BJ (cell line): ENCODE results near the gene NMT2. TPM values are rescaled to one million over a fixed set of nuclear protein-coding genes. Genes with fewer than 3 reads are reported as not detected.

ENCODE experiments used
- CTCF ChIA-PET: fragments of 350-600 bp; formaldehyde crosslinking; extraction: SDS; loops from one replicate; lab custom pipeline; 2021; ENCODE audit warnings: antibody characterized with exemption, inconsistent platforms; lab: Yijun Ruan, JAX
- POLR2A ChIA-PET: fragments of 300-600 bp; sonication (Branson Sonifier 250); formaldehyde crosslinking; extraction: SDS; loops from one replicate; lab custom pipeline; 2021; ENCODE audit warnings: antibody characterized with exemption; lab: Charles Lee
- DNase-seq: peaks from one replicate; pipeline ENCODE4 v3.0.0-alpha.2; 2011; ENCODE audit warnings: low read depth
- H3K27me3 ChIP-seq: 2 replicates; pipeline ENCODE4 v1.6.0; 2011; ENCODE audit warnings: low read length; ENCODE audit not compliant: control insufficient read depth, insufficient read depth
- H3K36me3 ChIP-seq: 2 replicates; pipeline ENCODE4 v1.5.1; 2011; ENCODE audit warnings: low read length; ENCODE audit not compliant: control insufficient read depth, insufficient read depth
- H3K4me3 ChIP-seq: 2 replicates; pipeline ENCODE4 v1.5.1; 2011; ENCODE audit warnings: low read depth, mild to moderate bottlenecking, control low read depth, low read length
- polyA plus RNA-seq: library from polyadenylated mRNA; depleted of rRNA; stranded (reverse); fragments of >200 nt; gene quantifications from 2 replicates; pipeline ENCODE4 v1.2.3, GENCODE V29; 2011
- TF ChIP-seq, protein P1 (sequence below): IDR thresholded peaks from 2 replicates; pipeline ENCODE4 v1.5.1; 2011; ENCODE audit warnings: low read depth, mild to moderate bottlenecking, control low read depth, inconsistent platforms, low read length, moderate library complexity; ENCODE audit not compliant: insufficient read depth

NMT2 gene
- polyA plus RNA-seq, 1 experiment = 12.7 TPM

DNA sequence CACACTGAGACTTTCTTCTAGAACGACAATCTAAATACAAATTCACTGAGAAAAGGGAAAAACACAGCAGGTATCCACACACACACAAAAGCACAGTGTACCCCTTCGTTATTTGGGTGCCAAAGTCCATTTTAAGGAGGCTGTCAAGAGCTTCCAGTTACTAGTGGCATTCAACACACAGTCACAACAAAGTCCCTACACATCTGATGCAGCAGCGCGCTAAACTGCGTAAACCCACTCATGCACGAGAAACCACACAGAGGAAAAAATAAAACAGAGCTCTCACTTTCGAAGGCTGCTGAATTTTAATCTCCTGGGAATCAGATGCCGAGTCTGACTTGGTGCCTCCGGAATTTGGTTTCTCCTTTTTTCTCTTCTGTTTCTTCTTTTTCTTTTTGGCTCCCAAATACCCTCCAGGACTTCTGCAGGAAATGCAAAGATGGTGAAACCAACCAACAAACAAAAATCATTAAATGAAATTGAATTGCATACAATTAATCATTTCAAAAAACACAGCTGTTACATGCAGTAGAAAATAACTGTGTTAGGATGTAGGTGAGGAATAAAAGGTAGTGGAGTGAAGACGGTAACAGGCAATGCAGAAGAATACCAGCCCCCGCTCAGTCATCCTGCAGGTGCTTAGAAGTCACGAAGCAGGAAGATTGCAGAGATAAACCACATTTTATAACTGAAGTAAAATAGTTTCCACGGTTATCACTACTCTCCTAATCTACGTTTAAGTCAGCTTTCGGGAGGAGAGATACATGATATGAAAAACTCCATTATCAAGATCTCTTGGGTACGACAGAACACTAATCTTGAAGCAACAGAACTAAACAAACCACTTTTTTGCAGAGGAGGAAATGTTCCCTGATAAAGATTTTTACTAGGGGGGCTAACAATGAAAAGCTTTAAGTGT lies 27.1 kb downstream of the NMT2 start:
- Histone ChIP-seq H3K4me3 (no peak overlapping the region), H3K36me3 (peaks cover 3% of the 10 kb centered on the region), H3K27me3 (no peaks in the 10 kb centered on the region)
- TF ChIP-seq, protein P1, sequence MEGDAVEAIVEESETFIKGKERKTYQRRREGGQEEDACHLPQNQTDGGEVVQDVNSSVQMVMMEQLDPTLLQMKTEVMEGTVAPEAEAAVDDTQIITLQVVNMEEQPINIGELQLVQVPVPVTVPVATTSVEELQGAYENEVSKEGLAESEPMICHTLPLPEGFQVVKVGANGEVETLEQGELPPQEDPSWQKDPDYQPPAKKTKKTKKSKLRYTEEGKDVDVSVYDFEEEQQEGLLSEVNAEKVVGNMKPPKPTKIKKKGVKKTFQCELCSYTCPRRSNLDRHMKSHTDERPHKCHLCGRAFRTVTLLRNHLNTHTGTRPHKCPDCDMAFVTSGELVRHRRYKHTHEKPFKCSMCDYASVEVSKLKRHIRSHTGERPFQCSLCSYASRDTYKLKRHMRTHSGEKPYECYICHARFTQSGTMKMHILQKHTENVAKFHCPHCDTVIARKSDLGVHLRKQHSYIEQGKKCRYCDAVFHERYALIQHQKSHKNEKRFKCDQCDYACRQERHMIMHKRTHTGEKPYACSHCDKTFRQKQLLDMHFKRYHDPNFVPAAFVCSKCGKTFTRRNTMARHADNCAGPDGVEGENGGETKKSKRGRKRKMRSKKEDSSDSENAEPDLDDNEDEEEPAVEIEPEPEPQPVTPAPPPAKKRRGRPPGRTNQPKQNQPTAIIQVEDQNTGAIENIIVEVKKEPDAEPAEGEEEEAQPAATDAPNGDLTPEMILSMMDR = no peak
- CTCF ChIA-PET = interaction anchor here (0.6 kb wide), 2 partner anchors 84 to 104 kb away, joined by 3 to 4 read pairs; no protein-coding TSS in a partner anchor
- no peak for DNase-seq
- POLR2A ChIA-PET = interaction anchor here (0.7 kb wide), 1 partner anchor 59 kb away, joined by 3 read pairs; no protein-coding TSS in a partner anchor

DNA sequence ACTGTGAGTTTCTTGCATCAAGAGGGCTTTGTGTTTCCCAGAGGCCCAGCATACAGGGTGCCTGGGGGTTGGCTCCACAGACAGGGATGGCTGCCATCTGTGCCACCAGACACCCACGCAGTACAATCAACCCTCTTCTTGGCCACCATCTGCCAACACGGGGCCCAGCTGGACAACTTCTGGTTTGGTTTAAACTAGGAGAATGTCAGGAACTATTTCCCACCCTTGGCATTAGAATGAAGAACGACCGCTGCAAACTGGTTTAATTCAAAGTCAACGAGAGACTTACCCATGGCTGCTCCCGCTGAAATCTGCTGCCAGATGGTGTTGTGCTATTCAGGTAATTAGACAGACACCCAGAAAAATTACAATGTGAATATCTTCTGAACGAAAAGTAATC lies 27.8 kb downstream of the NMT2 start:
- Histone ChIP-seq H3K27me3 (no peaks in the 10 kb centered on the region), H3K4me3 (no peak overlapping the region), H3K36me3 (peaks cover 3% of the 10 kb centered on the region)
- ChIA-PET CTCF (no interaction called here), POLR2A (no interaction called here)
- TF ChIP-seq, protein P1 = no peak
- DNase-seq = no peak

DNA sequence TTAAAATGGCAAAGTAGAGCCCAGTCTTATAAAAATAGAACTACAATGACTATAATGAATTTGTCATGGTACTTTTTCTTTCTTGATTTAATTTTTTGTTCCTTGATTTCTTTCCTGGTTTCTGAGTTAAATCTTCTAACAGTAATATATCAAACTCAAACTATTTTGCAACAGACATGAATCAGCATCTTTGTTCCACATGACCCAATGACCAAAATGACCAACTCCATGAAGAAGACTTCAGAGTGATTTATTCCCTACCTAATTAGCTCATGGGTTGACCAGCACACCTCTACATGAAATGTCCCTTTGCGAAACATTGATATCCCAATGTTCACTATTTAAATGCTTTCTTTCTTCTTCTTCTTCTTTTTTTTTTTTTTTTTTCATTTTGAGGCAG lies 30.9 kb downstream of the NMT2 start:
- ChIA-PET POLR2A (no interaction called here), CTCF (interaction anchor here (1.0 kb wide), 1 partner anchor 11 kb away, joined by 4 read pairs; no protein-coding TSS in a partner anchor)
- no peak for DNase-seq
- Histone ChIP-seq H3K4me3 (no peak overlapping the region), H3K27me3 (no peaks in the 10 kb centered on the region), H3K36me3 (peaks cover 18% of the 10 kb centered on the region)
- TF ChIP-seq, protein P1 = no peak

DNA sequence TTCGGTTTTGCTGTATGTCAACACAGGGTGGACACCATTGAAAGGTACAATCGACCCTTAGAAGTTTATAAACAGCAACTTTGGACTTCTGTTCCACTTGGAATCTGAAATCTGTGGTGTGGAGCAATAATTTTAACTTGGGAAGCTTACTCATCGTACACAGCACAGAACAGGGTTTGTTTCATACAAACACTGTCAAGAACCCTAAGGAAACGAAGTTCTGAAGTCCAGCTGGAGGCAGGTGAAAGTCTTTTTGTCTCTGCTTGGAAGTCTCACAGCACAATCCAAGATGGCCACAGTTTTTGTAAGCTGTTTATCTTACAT lies 31.5 kb downstream of the NMT2 start:
- ChIA-PET CTCF (interaction anchor here (1.0 kb wide), 1 partner anchor 11 kb away, joined by 4 read pairs; no protein-coding TSS in a partner anchor), POLR2A (no interaction called here)
- no peak for DNase-seq
- TF ChIP-seq, protein P1 = no peak
- Histone ChIP-seq H3K4me3 (no peak overlapping the region), H3K36me3 (peaks cover 18% of the 10 kb centered on the region), H3K27me3 (no peaks in the 10 kb centered on the region)

DNA sequence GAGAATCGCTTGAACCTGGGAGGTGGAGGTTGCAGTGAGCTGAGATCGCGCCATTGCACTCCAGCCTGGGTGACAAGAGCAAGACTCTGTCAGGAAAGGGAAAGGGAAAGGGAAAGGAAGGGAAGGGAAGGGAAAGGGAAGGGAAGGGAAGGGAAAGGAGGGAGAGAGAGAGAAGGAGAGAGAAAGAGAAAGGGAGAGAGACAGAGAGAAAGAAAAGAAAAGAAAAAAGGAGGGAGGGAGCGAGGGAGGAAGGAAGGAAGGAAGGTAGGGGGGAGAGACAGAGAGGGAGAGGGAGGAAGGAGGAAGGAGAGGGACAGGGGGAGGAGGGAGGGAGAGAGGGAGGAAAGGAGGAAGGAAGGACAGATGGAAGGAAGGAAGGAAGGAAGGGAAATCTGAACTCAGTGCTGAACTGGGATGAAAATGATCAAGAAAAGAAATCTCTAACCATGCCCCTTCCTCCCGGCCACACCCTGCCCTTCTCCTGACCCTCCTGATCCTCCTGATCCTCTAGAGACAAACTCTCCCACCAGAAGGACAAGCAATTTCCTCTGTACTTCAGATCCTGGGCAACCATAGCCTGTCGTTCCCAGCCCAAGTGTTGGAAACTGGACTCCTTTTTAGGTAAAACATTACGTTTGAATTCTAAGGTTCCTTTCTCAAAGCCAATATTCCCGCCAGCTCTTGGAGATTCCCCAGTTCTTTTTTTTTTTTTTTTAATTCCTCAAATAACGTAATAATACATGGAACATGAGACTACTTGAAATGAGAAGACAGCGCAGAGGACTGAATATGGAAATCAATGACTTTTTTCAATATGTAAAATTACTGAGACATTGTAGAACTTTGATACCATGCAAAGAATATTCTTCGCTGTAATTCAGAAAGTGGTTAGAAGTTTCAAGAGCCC lies 32.1 kb downstream of the NMT2 start:
- Histone ChIP-seq H3K4me3 (no peak overlapping the region), H3K36me3 (peaks cover 18% of the 10 kb centered on the region), H3K27me3 (no peaks in the 10 kb centered on the region)
- DNase-seq = no peak
- TF ChIP-seq, protein P1 = no peak
- POLR2A ChIA-PET = no interaction called here
- CTCF ChIA-PET = no interaction called here
